A549 (cell line): Measurements from ENCODE around the gene ICAM2.
"Not testable (repeated sequence)": the region's sequence is repeated elsewhere in the genome, so short reads cannot be mapped to it uniquely, and the experiment has no call there.

Experiments used
- CBX2 ChIP-seq: fragments of 200-600 bp; sonication (generic); IDR thresholded peaks from 2 replicates; pipeline ENCODE4 v1.6.1; 2016; ENCODE audit warnings: low read depth, mild to moderate bottlenecking, borderline replicate concordance
- CTCF ChIP-seq: fragments of >200 bp; sonication (Bioruptor Twin); formaldehyde crosslinking; IDR thresholded peaks from 3 replicates; pipeline ENCODE4 v1.5.1; 2016
- ELK1 ChIP-seq: fragments of 150-350 bp; IDR thresholded peaks from 2 replicates; pipeline ENCODE4 v1.6.1; 2014; ENCODE audit warnings: low read depth, mild to moderate bottlenecking, low read length
- ESRRA ChIP-seq: fragments of 150-350 bp; IDR thresholded peaks from 2 replicates; pipeline ENCODE4 v1.6.1; 2014; ENCODE audit warnings: mild to moderate bottlenecking, low read length, borderline replicate concordance
- KDM5A ChIP-seq: fragments of 200-600 bp; sonication (generic); IDR thresholded peaks from 2 replicates; pipeline ENCODE4 v1.6.1; 2016; ENCODE audit warnings: antibody characterized with exemption, mild to moderate bottlenecking
- NR3C1 ChIP-seq: fragments of >200 bp; sonication (Bioruptor Twin); formaldehyde crosslinking; IDR thresholded peaks from 3 replicates; pipeline ENCODE4 v1.6.1; 2017
- POLR2A ChIP-seq: IDR thresholded peaks from 2 replicates; pipeline ENCODE4 v1.6.1; 2012; ENCODE audit warnings: mild to moderate bottlenecking, low read length
- POLR2AphosphoS2 ChIP-seq: conservative IDR thresholded peaks from 2 replicates; pipeline ENCODE4 v1.6.1; 2012; ENCODE audit warnings: low read length, improper control_type of control experiment, inconsistent platforms
- SMC3 ChIP-seq: fragments of >200 bp; sonication (Bioruptor Twin); formaldehyde crosslinking; IDR thresholded peaks from 3 replicates; pipeline ENCODE4 v1.6.1; 2018; ENCODE audit warnings: inconsistent platforms

- not testable (repeated sequence) for TF ChIP-seq SMC3, CTCF, ESRRA, NR3C1, CBX2, KDM5A, POLR2A, ELK1, POLR2AphosphoS2
Observed at GRCh38 chr17:64019551-64019961, 877 bp downstream of the ICAM2 start.
